Caco-2 (cell line): ENCODE data around the gene PTPN6. TPM values are rescaled to one million over a fixed set of nuclear protein-coding genes. Genes with fewer than 3 reads are reported as not detected.

ENCODE experiments used
- BruUV-seq: library from RNA; stranded (reverse); fragments of 400-500 nt; replicated peaks from 2 replicates; lab custom pipeline; 2021; lab: Mats Ljungman, UMichigan
- CTCF ChIA-PET: fragments of 300-600 bp; sonication (Branson Sonifier 250); formaldehyde crosslinking; loops from one replicate; lab custom pipeline; 2022; ENCODE audit warnings: antibody characterized with exemption; lab: Charles Lee
- POLR2A ChIA-PET: fragments of 300-600 bp; sonication (Branson Sonifier 250); formaldehyde crosslinking; loops from one replicate; lab custom pipeline; 2022; ENCODE audit warnings: antibody characterized with exemption; lab: Charles Lee
- DNase-seq, 2 experiments: peaks; one replicate each; pipeline versions ENCODE4 v3.0.0 to v3.0.0-alpha.2; 2020 to 2022
- H3K27me3 ChIP-seq: replicated peaks from 2 replicates; pipeline ENCODE4 v1.6.0; 2011; ENCODE audit warnings: low read length; ENCODE audit not compliant: control insufficient read depth, insufficient read depth
- H3K36me3 ChIP-seq: 2 replicates; pipeline ENCODE4 v1.5.1; 2011; ENCODE audit warnings: low read length; ENCODE audit not compliant: control insufficient read depth, insufficient read depth
- H3K4me1 ChIP-seq: fragments of 250-450 bp; sonication (Bioruptor Pico); 2 replicates; pipeline ENCODE4 v1.5.1; 2020; ENCODE audit warnings: mild to moderate bottlenecking
- H3K4me3 ChIP-seq: 2 replicates; pipeline ENCODE4 v1.5.1; 2011; ENCODE audit warnings: low read depth, mild to moderate bottlenecking, control low read depth, low read length
- H3K9me3 ChIP-seq: fragments of 250-450 bp; sonication (Bioruptor Pico); 2 replicates; pipeline ENCODE4 v1.5.1; 2020; ENCODE audit warnings: mild to moderate bottlenecking, moderate library complexity
- H3K27ac Mint-ChIP-seq: one replicate; pipeline ENCODE4 v1.8.0; 2022; ENCODE audit warnings: mixed read lengths; ENCODE audit not compliant: unreplicated experiment
- H3K27me3 Mint-ChIP-seq: one replicate; pipeline ENCODE4 v1.8.0; 2022; ENCODE audit warnings: mixed read lengths; ENCODE audit not compliant: insufficient read depth, unreplicated experiment
- H3K36me3 Mint-ChIP-seq: one replicate; pipeline ENCODE4 v1.8.0; 2022; ENCODE audit warnings: mild to moderate bottlenecking, mixed read lengths; ENCODE audit not compliant: insufficient read depth, unreplicated experiment
- H3K4me1 Mint-ChIP-seq: one replicate; pipeline ENCODE4 v1.8.0; 2022; ENCODE audit warnings: low read depth, mixed read lengths; ENCODE audit not compliant: unreplicated experiment
- H3K4me3 Mint-ChIP-seq: one replicate; pipeline ENCODE4 v1.8.0; 2022; ENCODE audit warnings: mild to moderate bottlenecking, moderate library complexity, mixed read lengths; ENCODE audit not compliant: unreplicated experiment
- H3K9me3 Mint-ChIP-seq: one replicate; pipeline ENCODE4 v1.8.0; 2022; ENCODE audit warnings: mixed read lengths; ENCODE audit not compliant: unreplicated experiment
- intact Hi-C: fragments of 100-400 bp; cut with micrococcal nuclease; formaldehyde crosslinking; loops from one replicate; pipeline ENCODE4 v1.10.0; 2022; ENCODE audit not compliant: unreplicated experiment
- total RNA-seq: library from RNA; stranded (reverse); gene quantifications from 2 replicates; pipeline ENCODE4 v1.2.3, GENCODE V29; 2022
- TF ChIP-seq, protein P1 (sequence below), 2 experiments: fragments of 200-600 bp in 1 of 2; IDR thresholded peaks; 1 replicate in 1 of 2; 2 replicates in 1 of 2; pipeline versions ENCODE4 v1.5.1 to v1.8.0; 2011 to 2022; ENCODE audit warnings: antibody characterized with exemption in 1 of 2, control low read depth in 1 of 2, inconsistent platforms in 1 of 2, low read depth in 1 of 2, low read length in 1 of 2, mild to moderate bottlenecking in 1 of 2, moderate library complexity in 1 of 2; ENCODE audit not compliant: insufficient read depth in 1 of 2, severe bottlenecking in 1 of 2, unreplicated experiment in 1 of 2

The PTPN6 gene
- total RNA-seq, 1 experiment from 2014 or later, result 43.9 TPM

DNA sequence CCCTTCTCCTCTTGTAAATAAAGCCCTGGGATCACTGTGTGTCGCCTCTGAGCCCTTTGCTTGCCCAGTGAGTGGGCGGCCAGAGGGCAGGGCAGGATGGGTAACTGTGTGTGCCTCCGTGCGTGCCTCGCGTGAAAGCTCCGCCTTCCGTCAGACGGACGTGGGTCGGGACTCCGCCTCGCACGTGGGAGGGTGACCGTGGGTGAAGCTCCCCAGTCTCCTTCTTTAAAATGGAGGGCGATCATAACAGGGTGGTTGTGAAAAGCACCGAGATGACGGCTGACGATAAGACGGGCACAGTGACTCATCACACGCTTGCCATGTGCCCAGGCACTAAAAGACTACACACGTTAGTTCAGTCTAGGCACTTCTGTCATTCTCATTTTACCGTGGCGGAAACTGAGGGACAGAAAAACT lies 10.1 kb downstream of the PTPN6 start:
- H3K4me3 ChIP-seq, result peak overlapping the region; percentile 64
- ChIA-PET POLR2A (interaction anchor here (0.5 to 9.3 kb wide), 6 partner anchors 16 to 147 kb away, joined by 3 to 237 read pairs (median 4); partner anchors contain the start of genes C12orf57, LPCAT3 and RNU7-1), CTCF (interaction anchor here (0.6 to 8.6 kb wide), 11 partner anchors 16 to 147 kb away, joined by 3 to 241 read pairs (median 3); partner anchors contain the start of genes C12orf57, LPCAT3, RNU7-1 and SPSB2)
- H3K4me3 Mint-ChIP-seq, result peak overlapping the region; percentile 81
- H3K4me1 ChIP-seq, result peaks cover 35% of the 10 kb centered on the region
- peak overlapping the region; percentile 93 for H3K27ac Mint-ChIP-seq
- intact Hi-C loops, result loop anchor here (5.0 kb wide), 1 partner anchor 131 kb away; the partner anchor contains the start of gene C1R
- peak in 1 of 2 experiments; percentile 54 for DNase-seq
- H3K9me3 Mint-ChIP-seq, result no peaks in the 10 kb centered on the region
- H3K27me3 Mint-ChIP-seq, result no peaks in the 10 kb centered on the region
- peaks cover 28% of the 10 kb centered on the region for H3K4me1 Mint-ChIP-seq
- TF ChIP-seq, protein P1, sequence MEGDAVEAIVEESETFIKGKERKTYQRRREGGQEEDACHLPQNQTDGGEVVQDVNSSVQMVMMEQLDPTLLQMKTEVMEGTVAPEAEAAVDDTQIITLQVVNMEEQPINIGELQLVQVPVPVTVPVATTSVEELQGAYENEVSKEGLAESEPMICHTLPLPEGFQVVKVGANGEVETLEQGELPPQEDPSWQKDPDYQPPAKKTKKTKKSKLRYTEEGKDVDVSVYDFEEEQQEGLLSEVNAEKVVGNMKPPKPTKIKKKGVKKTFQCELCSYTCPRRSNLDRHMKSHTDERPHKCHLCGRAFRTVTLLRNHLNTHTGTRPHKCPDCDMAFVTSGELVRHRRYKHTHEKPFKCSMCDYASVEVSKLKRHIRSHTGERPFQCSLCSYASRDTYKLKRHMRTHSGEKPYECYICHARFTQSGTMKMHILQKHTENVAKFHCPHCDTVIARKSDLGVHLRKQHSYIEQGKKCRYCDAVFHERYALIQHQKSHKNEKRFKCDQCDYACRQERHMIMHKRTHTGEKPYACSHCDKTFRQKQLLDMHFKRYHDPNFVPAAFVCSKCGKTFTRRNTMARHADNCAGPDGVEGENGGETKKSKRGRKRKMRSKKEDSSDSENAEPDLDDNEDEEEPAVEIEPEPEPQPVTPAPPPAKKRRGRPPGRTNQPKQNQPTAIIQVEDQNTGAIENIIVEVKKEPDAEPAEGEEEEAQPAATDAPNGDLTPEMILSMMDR (IDR thresholded peaks at IDR 0.05; ENCODE audit: insufficient read depth in 1 of 2, low read depth in 1 of 2, low read length in 1 of 2, severe bottlenecking in 1 of 2, unreplicated experiment in 1 of 2), result no peak
- BruUV-seq, result no TSS peak
- no peaks in the 10 kb centered on the region for H3K27me3 ChIP-seq
- no peaks in the 10 kb centered on the region for H3K9me3 ChIP-seq
- H3K36me3 Mint-ChIP-seq, result peaks cover 48% of the 10 kb centered on the region
- peaks cover 4% of the 10 kb centered on the region; the same call in 1 of the 2 replicates for H3K36me3 ChIP-seq

DNA sequence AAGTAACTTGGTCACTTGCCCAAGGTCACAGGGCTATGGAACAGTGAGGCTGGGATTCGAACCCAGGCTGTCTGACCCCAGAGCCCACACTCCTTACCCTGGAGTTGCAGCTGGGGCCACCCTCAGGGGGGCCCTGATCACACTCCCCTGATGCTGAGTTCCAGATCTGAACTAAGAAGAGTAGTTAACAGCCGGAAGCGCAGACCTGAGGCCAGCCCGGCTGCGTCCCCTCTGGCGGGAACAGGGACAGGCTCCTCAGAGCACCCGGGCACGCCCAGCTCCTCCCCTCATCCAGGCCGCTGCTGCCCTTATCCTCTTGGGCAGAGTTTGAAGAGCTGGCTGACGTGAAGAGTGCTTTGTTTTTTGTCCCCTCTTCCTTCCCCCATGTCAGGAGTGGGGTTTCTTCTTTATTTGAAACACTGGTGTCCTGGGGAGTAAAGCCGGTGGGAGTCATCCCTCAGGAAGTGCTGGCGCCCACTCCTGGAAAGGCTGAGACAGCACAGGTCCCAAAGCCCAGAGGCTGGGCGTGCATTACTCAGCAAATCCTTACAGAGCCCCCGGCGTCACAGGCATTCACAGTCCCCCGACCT lies 10.6 kb downstream of the PTPN6 start:
- Mint-ChIP-seq H3K27me3 (no peaks in the 10 kb centered on the region), H3K4me3 (peak overlapping the region; percentile 81), H3K27ac (peak overlapping the region; percentile 93), H3K4me1 (peaks cover 28% of the 10 kb centered on the region), H3K36me3 (peaks cover 53% of the 10 kb centered on the region), H3K9me3 (no peaks in the 10 kb centered on the region)
- H3K4me3 ChIP-seq, result peak overlapping the region; percentile 64
- ChIA-PET CTCF (interaction anchor here (0.6 to 8.6 kb wide), 14 partner anchors 16 to 146 kb away, joined by 3 to 241 read pairs (median 3); partner anchors contain the start of genes C12orf57, LPCAT3, RNU7-1 and SPSB2), POLR2A (interaction anchor here (0.5 to 9.3 kb wide), 10 partner anchors 16 to 238 kb away, joined by 3 to 237 read pairs (median 4); partner anchors contain the start of genes C12orf57, CDCA3, COPS7A and LPCAT3)
- TSS peak; percentile 18 for BruUV-seq
- intact Hi-C loops, result loop anchor here (1.0 to 5.0 kb wide), 3 partner anchors 15 to 131 kb away; partner anchors contain the start of gene C1R
- peaks cover 5% of the 10 kb centered on the region; the same call in 1 of the 2 replicates for H3K36me3 ChIP-seq
- peak; percentile 89 to 90 for DNase-seq
- H3K4me1 ChIP-seq, result peaks cover 35% of the 10 kb centered on the region
- TF ChIP-seq, protein P1 (IDR thresholded peaks at IDR 0.05; ENCODE audit: insufficient read depth in 1 of 2, low read depth in 1 of 2, low read length in 1 of 2, severe bottlenecking in 1 of 2, unreplicated experiment in 1 of 2), result peak; percentile 77 to 91
- no peaks in the 10 kb centered on the region for H3K9me3 ChIP-seq
- H3K27me3 ChIP-seq, result no peaks in the 10 kb centered on the region
